Measurements from ENCODE around the gene HELZ.
"Not testable (repeated sequence)": the region's sequence is repeated elsewhere in the genome, so short reads cannot be mapped to it uniquely, and the experiment has no call there.

The HELZ gene

DNA sequence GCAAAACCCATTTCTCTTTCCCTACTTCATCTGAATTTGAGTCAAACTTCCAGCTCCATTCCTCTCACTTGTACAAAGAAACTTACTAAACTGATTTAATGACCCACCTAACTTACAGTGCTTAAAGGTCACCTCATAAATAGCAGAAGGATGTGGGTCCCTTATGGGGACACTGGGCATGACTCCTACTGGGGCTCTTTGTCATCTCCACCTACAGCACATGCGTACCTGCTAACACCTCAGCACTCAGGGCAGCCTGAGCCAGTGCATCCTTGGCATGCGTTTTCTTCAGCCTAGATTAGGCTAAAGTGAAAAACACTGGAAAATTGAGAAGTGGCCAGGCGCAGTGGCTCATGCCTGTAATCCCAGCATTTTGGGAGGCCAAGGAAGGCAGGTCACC, 63.2 kb downstream of the HELZ start:
- no peak for DNase-seq

DNA sequence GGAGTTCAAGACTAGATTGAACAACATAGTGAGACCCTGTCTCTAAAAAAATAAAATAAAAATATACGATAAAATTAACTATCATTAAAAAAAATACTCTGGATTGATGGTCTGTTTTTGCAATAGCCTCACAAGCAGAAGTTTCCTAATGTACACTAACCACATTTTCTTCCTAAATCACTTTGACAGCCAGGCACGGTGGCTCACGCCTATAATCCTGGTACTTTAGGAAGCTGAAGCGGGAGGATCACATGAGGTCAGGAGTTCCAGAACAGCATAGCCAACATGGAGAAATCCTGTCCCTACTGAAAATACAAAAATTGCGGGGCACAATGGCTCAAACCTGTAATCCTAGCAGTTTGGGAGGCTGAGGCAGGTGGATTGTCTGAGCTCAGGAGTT, 64.7 kb downstream of the HELZ start:
- no peak for DNase-seq

DNA sequence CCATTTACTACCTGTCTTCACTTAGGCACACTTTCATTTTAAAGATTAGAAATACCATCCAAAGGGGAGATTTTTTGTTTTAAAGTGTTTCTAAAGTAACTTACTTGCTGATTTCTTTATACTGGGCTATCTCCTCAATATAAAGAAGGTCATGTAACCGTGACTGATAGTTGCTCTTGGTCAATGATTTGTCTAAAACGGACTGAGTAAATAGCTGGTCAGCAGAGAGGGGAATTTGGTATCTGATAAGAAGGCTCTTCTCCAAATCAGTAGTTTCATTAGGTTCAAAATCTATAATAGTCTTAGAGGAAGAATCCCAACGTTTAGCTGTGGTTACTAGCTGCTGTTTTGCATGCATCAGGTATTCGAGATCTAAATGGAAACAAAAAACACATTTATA, 66.4 kb downstream of the HELZ start:
- no peak for DNase-seq

DNA sequence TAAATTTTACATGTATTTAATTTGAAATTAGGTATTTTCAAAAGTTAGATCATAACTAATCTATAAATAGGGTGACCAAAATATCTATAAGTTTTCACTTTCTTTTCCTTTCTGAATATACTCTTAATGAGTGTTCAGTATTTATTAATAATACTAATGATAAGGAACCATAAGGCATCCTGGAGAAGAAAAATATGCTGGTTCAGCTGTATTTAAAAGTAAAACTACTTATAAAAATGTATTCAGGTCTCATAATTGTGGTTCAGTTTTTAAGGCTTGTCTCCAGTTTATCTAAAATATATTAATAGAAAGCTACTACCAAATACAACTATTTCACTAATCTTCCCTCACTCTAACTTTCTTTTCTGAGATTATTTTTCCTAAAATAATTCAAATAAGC, 67.3 kb downstream of the HELZ start:
- DNase-seq: no peak

DNA sequence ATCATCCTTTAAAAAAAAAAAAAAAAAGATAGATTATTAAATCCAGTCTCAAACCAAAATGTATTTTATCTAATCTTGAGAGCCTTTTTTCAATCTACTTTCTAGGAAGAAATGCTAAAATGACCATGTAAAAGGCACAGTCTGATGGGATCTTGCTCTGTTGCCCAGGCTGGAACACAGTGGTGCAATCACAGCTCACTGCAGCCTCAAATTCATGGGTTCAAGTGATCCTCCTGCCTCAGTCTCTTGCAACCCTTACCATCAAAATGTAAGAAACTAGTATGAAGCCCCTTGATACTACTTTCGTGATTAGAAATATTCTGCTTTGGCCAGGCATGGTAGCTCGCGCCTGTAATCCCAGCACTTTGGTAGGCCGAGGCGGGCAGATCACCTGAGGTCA, 70.8 kb downstream of the HELZ start:
- no peak for DNase-seq

DNA sequence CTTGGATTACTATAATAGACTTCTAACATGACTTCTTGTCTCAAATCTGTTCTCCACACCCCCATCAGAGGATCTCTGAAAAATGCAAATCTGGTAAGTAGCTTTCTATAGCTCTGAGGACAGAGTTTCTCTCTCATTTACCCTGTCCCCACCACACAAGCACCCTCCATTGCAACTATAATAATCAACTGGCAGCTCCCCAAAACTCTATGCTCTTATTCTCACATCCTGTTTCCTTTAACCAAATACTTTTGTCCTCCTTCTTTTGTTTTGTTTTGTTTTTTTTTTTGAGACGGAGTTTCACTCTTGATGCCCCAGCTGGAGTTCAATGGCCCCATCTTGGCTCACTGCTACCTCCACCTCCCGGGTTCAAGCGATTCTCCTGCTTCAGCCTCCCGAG, 73.4 kb downstream of the HELZ start:
- DNase-seq: peak in 3 of 4 experiments; percentile 4 to 30 (median 21)

DNA sequence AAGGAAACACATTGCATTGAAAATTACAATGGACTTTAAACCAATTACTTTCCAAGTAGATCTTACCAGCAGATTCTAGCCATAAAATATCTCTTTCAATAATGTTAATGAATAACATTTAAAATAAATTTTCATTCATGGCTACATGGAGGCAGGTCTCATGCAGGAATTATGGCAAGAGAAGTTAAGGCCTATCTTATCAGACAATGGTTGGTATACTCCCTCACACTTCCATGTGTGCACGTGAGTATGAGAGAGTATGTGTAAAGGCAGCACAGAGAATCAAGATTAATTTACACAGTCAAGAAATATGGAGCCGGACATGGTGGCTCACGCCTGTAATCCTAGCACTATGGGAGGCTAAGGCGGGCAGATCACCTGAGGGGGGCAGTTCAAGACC, 76.5 kb downstream of the HELZ start:
- no peak for DNase-seq

DNA sequence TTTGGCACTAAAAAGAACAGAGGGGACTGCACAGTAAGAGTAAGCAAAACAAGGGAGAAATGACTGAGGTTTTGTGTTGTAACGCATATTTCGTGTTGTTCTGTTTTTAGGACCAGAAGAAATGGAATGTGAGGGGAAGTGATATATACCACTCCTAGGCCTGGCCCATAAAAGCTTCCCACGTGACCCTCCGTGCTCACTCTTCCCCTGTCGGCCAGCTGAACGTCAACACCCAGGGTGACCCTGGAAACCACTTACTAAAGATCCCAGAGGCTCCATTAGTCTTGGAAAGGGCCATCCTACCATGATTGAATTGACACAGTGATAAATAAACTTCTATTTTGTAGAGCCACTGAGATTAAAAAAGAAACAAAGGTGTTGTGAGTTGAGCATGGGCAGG, 79.8 kb downstream of the HELZ start:
- DNase-seq: peak; percentile 81 to 93 (median 90)

DNA sequence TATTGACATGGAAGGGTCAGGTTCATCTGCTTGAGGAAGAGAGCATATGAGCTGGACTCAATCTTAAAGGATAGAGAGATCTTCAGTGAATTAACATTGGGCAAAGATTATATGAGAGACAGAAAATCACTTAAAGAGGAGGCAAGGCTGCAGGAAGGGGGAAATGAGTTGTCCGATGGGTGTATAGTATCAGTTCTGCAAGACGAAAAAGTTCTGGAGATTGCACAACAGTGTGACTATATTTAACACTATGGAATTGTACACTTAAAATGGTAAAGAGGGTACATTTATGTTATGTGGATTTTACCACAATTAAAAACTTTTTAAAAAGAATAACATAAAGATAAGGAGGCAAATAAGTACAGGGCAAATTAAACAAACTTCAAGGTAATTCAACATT, 80.7 kb downstream of the HELZ start:
- peak; percentile 37 to 75 (median 58) for DNase-seq

DNA sequence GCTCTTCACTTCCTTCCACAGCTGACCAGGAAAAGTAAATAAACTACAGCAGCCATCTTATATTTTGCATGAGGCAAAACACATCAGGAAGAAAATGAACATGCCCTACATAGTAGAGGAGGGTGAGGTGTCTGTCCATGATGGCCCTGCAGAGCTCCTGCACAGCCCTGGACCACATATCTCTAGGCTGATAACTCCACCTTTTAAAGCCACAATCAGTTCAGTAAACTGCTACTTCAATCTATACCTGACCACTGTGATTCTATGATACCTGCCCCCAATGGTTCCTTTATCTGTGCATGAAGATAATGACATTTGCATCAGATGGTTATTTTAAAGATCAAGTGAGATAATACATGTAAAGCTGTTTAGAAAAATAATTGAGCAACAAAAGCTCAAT, 82.2 kb downstream of the HELZ start:
- DNase-seq: no peak

DNA sequence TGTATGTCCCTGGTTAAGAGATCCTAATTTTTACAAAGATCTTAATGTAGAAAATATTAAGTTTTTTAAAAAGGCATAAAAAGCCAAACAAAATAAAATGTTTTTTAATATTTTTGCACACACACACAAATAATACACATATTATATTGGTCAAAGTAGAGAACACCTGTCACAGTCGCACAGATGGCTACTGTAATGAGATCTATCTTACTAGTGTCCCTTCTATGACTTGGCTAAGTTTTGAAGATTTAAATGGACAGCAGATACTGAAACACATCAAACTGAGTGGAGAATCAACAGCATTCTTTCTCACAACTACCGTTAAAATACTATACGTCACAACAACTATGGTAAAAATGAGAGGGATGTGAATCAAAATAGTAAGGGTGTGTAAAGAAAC, 83.4 kb downstream of the HELZ start:
- no peak for DNase-seq

DNA sequence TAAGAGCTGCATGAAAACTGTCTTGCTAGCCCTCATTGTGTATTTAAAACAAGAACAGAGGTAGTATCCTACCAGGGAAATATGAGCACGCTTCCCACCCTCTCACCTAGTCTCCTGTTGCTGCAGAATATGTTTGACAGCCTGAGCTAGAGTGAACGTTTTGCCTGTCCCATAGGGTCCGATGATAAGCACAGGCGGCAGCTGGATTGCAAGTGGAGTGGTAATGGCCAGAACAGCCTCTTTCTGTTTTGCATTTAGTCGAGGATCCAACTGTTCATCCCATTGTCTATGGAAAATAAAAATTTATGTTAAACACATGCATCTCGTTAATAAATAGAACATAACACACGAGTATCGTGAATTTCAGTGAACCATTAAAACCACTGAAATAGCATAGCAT, 84.2 kb downstream of the HELZ start:
- DNase-seq: no peak

DNA sequence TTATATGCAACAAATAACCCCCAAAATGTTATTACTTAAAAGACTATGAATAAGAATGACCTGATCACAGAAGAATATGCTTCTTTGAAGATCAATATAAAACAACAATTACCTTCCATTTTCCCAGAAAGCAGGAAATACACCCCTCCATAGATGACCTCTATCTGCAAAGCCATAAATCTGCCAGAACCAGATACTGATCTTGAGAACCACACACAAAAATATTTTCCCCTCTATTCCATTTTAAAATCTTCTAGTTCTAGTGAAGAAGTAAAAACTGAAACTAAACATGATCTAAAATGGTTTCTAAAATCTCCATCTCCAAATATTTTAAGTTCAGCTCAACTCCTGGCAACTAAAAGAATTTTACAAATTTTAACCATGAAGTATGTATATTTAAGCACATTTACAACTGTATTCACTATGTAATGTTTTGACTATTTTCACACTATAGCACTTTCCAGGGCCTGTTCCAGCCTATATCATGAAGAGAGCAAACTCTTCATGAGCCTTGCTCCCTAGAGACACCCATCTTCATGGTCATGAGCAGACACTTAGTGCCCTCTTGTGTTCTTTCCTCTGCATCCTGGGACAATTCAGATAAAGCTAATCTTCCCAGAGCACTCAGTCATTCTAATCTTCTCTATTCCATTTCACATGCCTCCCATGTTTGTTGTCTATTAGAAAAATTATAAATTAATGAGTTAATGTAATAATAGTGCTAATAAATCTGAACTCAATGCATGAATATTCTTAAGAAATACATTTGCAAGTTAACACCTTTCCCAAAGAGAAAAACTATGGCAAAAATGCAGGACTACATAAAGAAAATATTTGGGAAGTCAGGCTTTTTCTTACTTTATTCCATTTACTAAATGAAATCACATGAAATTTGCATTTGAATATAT, 87.0 kb downstream of the HELZ start:
- no peak for DNase-seq

DNA sequence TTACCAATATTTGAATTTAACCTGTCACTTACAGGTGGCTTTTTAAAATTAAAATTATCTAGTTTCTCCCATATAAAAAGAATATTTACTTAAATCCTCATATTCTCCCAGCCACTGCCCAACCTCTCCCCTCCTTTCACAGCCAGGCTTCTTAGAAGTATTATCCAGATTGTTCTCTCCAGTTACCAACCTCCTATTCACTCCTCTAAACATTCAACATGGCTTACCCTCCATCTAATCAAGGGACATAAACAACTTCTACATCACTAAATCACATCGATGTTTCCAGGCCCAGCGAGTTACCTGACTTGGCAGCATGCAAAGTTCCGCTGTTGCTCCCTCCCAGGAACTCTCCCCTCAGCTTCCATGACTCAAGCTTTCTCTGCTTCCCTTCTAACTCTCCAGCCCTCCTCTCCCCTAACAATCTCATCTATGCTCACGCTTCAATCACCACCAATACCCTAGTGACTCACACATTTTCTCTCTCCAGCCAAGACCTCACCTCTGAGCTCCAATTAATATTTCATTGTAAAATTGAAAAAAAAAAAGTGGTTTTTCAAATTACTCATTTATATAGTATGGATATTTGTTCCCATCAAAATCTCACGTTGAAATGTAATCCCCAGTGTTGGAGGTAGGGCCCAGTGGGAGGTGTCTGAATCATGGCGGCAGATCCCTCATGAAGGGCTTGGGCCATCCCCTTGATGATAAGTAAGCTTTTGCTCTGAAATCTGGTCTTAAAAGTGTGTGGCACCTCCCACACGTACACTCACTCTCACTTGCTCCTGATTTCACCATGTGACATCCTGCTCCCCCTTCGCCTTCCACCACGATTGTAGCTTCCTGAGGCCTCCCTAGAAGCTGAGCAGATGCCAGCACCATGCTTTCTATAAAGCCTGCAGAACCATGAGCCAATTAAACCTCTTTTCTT, 88.5 kb downstream of the HELZ start:
- DNase-seq: no peak

DNA sequence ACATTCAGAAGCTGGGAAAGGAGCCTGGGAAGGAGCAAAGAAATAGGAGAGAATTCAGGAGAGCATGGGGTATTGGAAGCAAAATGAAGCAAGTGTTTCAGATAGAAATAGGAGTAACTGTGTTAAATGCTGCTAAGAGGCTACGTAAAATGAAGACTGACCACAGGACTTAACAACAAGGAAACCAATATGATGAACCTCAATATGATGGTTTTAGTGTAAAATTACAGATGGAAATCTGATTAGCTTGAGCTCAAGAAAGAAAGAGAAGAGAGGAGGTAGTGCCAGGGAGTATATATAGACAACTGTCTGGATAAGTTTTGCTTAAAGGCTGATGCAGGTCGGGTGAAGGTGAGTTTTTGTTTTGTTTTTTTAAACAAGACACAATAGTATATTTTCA, 92.2 kb downstream of the HELZ start:
- no peak for DNase-seq

DNA sequence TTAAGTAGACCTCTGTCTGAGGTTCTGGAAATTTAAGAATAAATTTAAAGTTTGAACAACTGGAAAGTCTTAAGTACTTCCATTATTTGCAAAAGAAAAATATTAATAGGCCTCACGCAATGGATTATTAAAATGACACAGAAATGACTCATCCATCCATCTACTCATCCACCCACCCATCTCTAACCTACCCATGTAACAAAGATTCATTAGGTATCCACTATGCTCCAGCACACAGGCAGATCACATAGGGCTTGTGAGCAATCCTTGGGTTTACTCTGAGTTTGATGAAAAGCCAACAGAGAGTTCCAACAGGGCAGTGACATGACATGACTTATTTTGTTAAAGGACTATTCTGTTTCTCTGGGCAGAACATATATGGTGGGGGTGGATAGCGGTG, 93.3 kb downstream of the HELZ start:
- DNase-seq: peak in 1 of 4 experiments; percentile 15

DNA sequence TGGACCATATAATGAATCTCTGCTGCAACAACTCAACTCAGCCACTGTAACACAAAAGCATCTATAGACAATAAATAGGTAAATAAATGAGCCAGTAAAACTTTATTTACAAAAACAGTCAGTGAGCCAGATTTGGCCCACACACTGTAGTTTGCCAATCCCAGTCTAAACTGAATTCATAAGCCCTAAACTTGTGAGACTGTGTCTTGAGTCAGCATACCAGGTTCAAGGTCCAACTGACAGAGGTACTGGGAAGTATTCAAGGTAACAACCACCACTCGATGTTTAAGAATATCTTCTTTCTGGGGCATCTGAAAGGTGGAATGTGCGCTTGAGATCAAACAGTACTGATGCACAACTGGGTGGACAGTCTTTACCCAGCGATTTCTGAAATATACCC, 94.2 kb downstream of the HELZ start:
- no peak for DNase-seq

DNA sequence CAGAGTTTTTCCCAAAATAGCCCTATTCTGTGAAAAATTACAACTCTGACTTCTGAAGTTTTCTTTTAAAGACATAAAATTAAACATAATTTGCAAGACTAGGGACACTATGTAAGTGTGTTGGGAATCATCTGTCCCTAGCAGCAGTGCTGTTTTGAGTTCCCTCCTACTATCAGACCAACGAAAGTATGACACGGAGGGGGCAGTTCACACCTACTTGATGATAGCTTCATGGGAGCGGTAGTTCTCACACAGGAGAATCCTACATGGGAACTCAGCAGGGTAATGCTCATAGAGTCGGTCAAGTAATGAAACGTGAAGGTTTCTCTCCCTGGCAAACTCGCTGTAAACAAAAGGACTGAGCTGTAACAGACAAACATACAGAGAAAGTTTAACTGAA, 96.6 kb downstream of the HELZ start:
- no peak for DNase-seq

DNA sequence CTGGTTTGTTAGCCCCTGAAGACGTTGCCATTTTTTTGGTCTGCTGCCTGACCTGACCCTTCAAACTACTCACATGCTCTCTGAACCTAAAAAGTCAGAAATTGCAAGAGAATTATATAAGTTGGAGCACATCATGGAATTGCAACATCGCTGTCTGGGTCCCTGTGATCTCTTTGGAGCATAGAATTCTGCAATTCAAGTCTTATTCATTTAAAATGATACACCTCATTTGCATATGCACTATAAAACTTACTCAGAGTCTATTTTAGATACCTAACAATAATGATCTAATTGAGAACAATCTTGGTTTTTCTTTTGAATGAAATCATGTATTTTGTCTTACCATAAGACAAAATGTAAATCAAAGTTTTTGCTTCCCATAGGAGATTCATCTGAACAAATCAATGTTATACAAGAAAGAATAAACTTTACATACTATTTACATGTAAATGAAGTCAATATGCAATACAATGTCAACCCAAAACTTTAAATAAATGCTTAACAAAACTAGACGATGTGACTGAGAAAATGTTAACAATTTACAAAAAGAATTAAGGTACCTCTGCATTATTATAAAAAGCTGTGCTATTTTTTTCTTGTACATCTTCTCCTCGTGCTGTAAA, 99.7 kb downstream of the HELZ start:
- DNase-seq: no peak

DNA sequence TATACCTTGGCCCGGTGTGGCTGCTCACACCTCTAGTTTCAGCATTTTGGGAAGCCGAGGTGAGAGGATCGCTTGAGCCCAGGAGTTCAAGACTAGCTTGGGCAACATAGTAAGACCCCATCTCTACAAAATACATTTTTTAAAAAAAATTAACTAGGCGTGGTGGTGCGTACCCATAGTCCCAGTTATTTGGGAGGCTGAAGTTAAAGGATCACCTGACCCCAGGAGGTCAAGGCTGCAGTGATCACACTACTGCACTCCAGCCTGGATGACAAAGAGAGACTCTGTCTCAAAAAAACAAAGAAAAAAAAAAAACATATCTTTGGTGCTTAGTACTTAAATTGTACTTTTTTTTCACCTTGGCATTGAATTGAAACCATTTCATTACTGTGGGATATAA, 101.7 kb downstream of the HELZ start:
- DNase-seq: no peak

DNA sequence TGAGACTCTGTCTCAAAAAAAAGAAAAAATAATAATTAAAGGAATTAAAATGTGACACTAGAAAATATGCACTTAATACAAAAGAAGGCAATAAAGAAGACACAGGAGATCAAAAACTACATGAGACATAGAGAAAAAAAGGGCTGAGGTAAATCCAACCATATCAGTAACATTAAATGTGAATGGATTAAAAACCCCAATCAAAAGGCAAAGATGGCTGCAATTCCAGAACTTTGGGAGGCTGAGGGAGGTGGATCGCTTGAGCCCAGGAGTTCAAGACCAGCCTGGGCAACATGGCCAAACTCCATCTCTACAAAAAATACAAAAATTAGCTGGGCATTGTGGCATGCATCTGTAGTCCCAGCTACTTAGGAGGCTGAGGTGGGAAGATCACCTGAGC, 103.0 kb downstream of the HELZ start:
- not testable (repeated sequence) for DNase-seq

DNA sequence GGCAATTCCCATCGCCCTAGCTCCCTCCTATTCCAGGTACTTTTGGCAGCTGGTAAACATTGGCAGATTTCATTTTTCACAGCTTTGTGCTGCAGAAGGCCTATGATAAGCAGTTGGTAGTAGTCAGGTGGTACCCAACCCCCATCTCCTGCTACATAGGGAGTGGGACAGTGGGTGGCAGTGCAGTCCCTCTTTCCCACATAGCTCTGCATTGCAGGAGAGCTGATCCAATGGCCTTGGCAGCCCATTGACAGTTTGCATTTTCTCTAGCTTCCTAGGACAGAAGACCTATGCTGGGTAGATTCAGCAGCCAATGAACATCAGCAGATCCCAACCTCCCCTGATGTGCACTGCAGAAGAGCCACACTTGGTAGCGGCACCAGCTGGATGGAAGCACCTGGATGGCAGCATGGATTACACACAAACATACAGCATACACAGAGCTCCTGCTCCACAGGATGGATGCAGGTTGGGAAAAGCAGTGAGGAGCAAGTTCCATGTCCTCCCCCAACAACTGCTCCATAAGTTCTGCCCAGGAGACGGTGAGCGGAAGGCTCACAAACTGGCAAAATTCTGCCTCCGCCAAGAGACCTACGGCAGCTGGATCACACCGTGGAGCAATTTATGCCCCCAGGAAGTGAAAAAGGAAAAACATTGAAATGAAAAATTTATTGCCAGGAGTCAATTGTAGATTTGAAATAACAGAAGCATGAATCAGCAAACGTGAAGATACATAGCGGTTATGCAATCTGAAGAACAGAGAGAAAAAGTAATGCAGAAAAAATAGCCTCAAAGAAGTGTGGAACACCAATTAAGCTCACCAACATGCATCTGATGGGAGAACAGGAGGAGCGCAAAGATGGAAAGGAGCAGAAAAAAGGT, 105.0 kb downstream of the HELZ start:
- DNase-seq: no peak

Measured in suppressor macrophage (primary cell).